Neural progenitor cell (in vitro differentiated cells): ENCODE results near the gene BSND. TPM values are rescaled to one million over a fixed set of nuclear protein-coding genes. Genes with fewer than 3 reads are reported as not detected.

ENCODE experiments used
- DNase-seq: peaks from one replicate; pipeline ENCODE4 v3.0.0-alpha.2; 2016; ENCODE audit warnings: low spot score
- H2AFZ ChIP-seq: fragments of 200-600 bp; sonication (generic); replicated peaks from 2 replicates; pipeline ENCODE4 v1.6.1; 2016; ENCODE audit warnings: antibody characterized with exemption
- H3F3A ChIP-seq: fragments of 200-600 bp; sonication (generic); 2 replicates; pipeline ENCODE4 v1.6.1; 2016; ENCODE audit warnings: antibody characterized with exemption, low read depth
- H3K27ac ChIP-seq: fragments of 200-600 bp; sonication (generic); 2 replicates; pipeline ENCODE4 v1.5.1; 2016; ENCODE audit warnings: mild to moderate bottlenecking
- H3K27me3 ChIP-seq: fragments of 200-600 bp; sonication (generic); 2 replicates; pipeline ENCODE4 v1.6.1; 2016; ENCODE audit warnings: mild to moderate bottlenecking, moderate library complexity
- H3K36me3 ChIP-seq: fragments of 200-600 bp; sonication (generic); 2 replicates; pipeline ENCODE4 v1.5.1; 2016
- H3K4me1 ChIP-seq: fragments of 200-600 bp; sonication (generic); 2 replicates; pipeline ENCODE4 v1.6.1; 2016; ENCODE audit warnings: mixed run types
- H3K4me2 ChIP-seq: fragments of 200-600 bp; sonication (generic); 2 replicates; pipeline ENCODE4 v1.6.1; 2016
- H3K4me3 ChIP-seq: fragments of 200-600 bp; sonication (generic); 2 replicates; pipeline ENCODE4 v1.5.1; 2016
- H3K79me2 ChIP-seq: fragments of 200-600 bp; sonication (generic); 2 replicates; pipeline ENCODE4 v1.6.1; 2016; ENCODE audit warnings: low read depth
- H3K9ac ChIP-seq: fragments of 200-600 bp; sonication (generic); 2 replicates; pipeline ENCODE4 v1.6.1; 2016
- H3K9me3 ChIP-seq: fragments of 200-600 bp; sonication (generic); 2 replicates; pipeline ENCODE4 v1.5.1; 2016; ENCODE audit warnings: low read depth
- H4K20me1 ChIP-seq: fragments of 200-600 bp; sonication (generic); 2 replicates; pipeline ENCODE4 v1.6.1; 2016; ENCODE audit warnings: low read depth
- H3K27ac Mint-ChIP-seq: 3 replicates; pipeline ENCODE4 v1.8.0; 2021; ENCODE audit warnings: mixed read lengths
- H3K27me3 Mint-ChIP-seq: 2 replicates; pipeline ENCODE4 v1.8.0; 2022; ENCODE audit warnings: low read depth, mild to moderate bottlenecking, inconsistent platforms, moderate library complexity, mixed read lengths; ENCODE audit not compliant: insufficient read depth
- H3K36me3 Mint-ChIP-seq: 3 replicates; pipeline ENCODE4 v1.8.0; 2021; ENCODE audit warnings: mixed read lengths
- H3K4me1 Mint-ChIP-seq: 3 replicates; pipeline ENCODE4 v1.8.0; 2021; ENCODE audit warnings: mixed read lengths
- H3K4me3 Mint-ChIP-seq: 3 replicates; pipeline ENCODE4 v1.8.0; 2021; ENCODE audit warnings: mild to moderate bottlenecking, moderate library complexity, mixed read lengths
- H3K9me3 Mint-ChIP-seq: 3 replicates; pipeline ENCODE4 v1.8.0; 2020; ENCODE audit warnings: mixed read lengths
- EZH2 ChIP-seq: fragments of 200-600 bp; sonication (generic); IDR thresholded peaks from 2 replicates; pipeline ENCODE4 v1.6.1; 2017; ENCODE audit warnings: antibody characterized with exemption, mild to moderate bottlenecking, moderate library complexity
- EZH2phosphoT487 ChIP-seq: fragments of 200-600 bp; sonication (generic); IDR thresholded peaks from 2 replicates; pipeline ENCODE4 v1.6.1; 2017; ENCODE audit warnings: antibody characterized with exemption
- total RNA-seq: library from RNA; depleted of rRNA; stranded (reverse); fragments of >200 nt; gene quantifications from 2 replicates; pipeline ENCODE4 v1.2.3, GENCODE V29; 2015; ENCODE audit warnings: low replicate concordance
- TF ChIP-seq, protein P1 (sequence below): fragments of 200-600 bp; sonication (generic); IDR thresholded peaks from 2 replicates; pipeline ENCODE4 v1.5.1; 2017; ENCODE audit warnings: antibody characterized with exemption, mild to moderate bottlenecking

Gene BSND
- total RNA-seq: not detected in 2 replicates

GRCh38 chr1:54998677-54999076 is at the start of gene BSND:
Gene BSND, plus strand, starts transcription at chr1:54998933. Its CDS starts 254 bp downstream, at chr1:54999187.
- peaks cover 14% of the 10 kb centered on the region for H3K4me1 ChIP-seq
- H3K9me3 ChIP-seq: no peaks in the 10 kb centered on the region
- H2AFZ ChIP-seq: no peak within 1 kb of the TSS
- no peak within 1 kb of the TSS for H3K27ac Mint-ChIP-seq
- no peak within 1 kb of the TSS for H3K27ac ChIP-seq
- peaks cover 39% of the 10 kb centered on the region for H3K27me3 Mint-ChIP-seq
- peaks cover 32% of the 10 kb centered on the region for H3K4me1 Mint-ChIP-seq
- H3K36me3 ChIP-seq: no peaks in the 10 kb centered on the region
- no peak within 1 kb of the TSS for H3K4me3 ChIP-seq
- TF ChIP-seq EZH2: no peak
- no peak for TF ChIP-seq EZH2phosphoT487
- TF ChIP-seq, protein P1, sequence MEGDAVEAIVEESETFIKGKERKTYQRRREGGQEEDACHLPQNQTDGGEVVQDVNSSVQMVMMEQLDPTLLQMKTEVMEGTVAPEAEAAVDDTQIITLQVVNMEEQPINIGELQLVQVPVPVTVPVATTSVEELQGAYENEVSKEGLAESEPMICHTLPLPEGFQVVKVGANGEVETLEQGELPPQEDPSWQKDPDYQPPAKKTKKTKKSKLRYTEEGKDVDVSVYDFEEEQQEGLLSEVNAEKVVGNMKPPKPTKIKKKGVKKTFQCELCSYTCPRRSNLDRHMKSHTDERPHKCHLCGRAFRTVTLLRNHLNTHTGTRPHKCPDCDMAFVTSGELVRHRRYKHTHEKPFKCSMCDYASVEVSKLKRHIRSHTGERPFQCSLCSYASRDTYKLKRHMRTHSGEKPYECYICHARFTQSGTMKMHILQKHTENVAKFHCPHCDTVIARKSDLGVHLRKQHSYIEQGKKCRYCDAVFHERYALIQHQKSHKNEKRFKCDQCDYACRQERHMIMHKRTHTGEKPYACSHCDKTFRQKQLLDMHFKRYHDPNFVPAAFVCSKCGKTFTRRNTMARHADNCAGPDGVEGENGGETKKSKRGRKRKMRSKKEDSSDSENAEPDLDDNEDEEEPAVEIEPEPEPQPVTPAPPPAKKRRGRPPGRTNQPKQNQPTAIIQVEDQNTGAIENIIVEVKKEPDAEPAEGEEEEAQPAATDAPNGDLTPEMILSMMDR: no peak
- H3F3A ChIP-seq: peaks cover 9% of the 10 kb centered on the region
- H3K4me2 ChIP-seq: no peak within 1 kb of the TSS
- no peaks in the 10 kb centered on the region for H3K36me3 Mint-ChIP-seq
- H3K79me2 ChIP-seq: no peaks in the 10 kb centered on the region
- no peak within 1 kb of the TSS for H3K4me3 Mint-ChIP-seq
- peaks cover 2% of the 10 kb centered on the region for H4K20me1 ChIP-seq
- no peaks in the 10 kb centered on the region for H3K9me3 Mint-ChIP-seq
- H3K9ac ChIP-seq: no peak within 1 kb of the TSS
- H3K27me3 ChIP-seq: peaks cover 72% of the 10 kb centered on the region
- no peak for DNase-seq

- no peaks in the 10 kb centered on the region for H3K9me3 ChIP-seq
- no peaks in the 10 kb centered on the region for H3F3A ChIP-seq
- DNase-seq: no peak
- no peak overlapping the region for H3K4me2 ChIP-seq
- peaks cover 1% of the 10 kb centered on the region for H3K9me3 Mint-ChIP-seq
- no peak overlapping the region for H3K4me3 ChIP-seq
- H3K4me1 ChIP-seq: no peaks in the 10 kb centered on the region
- no peaks in the 10 kb centered on the region for H3K36me3 Mint-ChIP-seq
- H4K20me1 ChIP-seq: no peaks in the 10 kb centered on the region
- no peak overlapping the region for H3K27ac Mint-ChIP-seq
- no peak overlapping the region for H3K9ac ChIP-seq
- H2AFZ ChIP-seq: no peak overlapping the region
- no peak overlapping the region for H3K27ac ChIP-seq
- TF ChIP-seq EZH2: no peak
- TF ChIP-seq, protein P1: no peak
- no peak overlapping the region for H3K4me3 Mint-ChIP-seq
- H3K4me1 Mint-ChIP-seq: peaks cover 18% of the 10 kb centered on the region
- no peaks in the 10 kb centered on the region for H3K27me3 ChIP-seq
- no peaks in the 10 kb centered on the region for H3K79me2 ChIP-seq
- H3K36me3 ChIP-seq: no peaks in the 10 kb centered on the region
- H3K27me3 Mint-ChIP-seq: peaks cover 4% of the 10 kb centered on the region
Observed at GRCh38 chr1:54949053-54949452, 49.7 kb upstream of the BSND start.

DNA sequence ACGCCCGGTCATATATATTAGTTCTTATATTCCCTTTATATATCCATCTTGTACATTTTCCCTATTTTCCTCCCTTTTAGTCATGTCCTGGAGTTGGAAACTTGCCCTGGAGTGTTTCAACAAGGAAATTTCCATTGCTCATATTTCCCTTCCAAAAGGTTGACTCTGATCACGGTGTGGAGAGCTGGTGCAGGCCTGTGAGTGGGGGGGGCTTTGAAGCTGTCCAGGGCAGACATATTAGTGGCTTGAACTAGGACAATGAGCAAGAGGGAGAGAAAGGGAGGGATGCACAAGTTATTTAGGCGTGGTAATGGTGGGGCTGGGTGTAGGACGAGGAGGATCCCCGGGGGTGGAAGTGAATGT is 48.7 kb upstream of the BSND start:
- Histone ChIP-seq H3K9ac (no peak overlapping the region), H3K4me3 (no peak overlapping the region), H4K20me1 (no peaks in the 10 kb centered on the region), H3K36me3 (no peaks in the 10 kb centered on the region), H2AFZ (peak overlapping the region; percentile 97), H3K79me2 (no peaks in the 10 kb centered on the region), H3K4me2 (no peak overlapping the region), H3K9me3 (no peaks in the 10 kb centered on the region), H3K27ac (no peak overlapping the region), H3K27me3 (no peaks in the 10 kb centered on the region), H3K4me1 (no peaks in the 10 kb centered on the region), H3F3A (no peaks in the 10 kb centered on the region)
- Mint-ChIP-seq H3K4me3 (no peak overlapping the region), H3K36me3 (no peaks in the 10 kb centered on the region), H3K27me3 (peaks cover 4% of the 10 kb centered on the region), H3K27ac (peak overlapping the region; percentile 94), H3K9me3 (peaks cover 8% of the 10 kb centered on the region), H3K4me1 (peaks cover 17% of the 10 kb centered on the region)
- TF ChIP-seq, protein P1: no peak
- no peak for TF ChIP-seq EZH2phosphoT487
- TF ChIP-seq EZH2: no peak
- DNase-seq: no peak
